ENCODE data around the gene NCKAP5. TPM values are rescaled to one million over a fixed set of nuclear protein-coding genes. Genes with fewer than 3 reads are reported as not detected.
"Not testable (repeated sequence)": the region's sequence is repeated elsewhere in the genome, so short reads cannot be mapped to it uniquely, and the experiment has no call there.

NCKAP5 gene
- total RNA-seq, 1 donor from 2014 or later, result 33.3 TPM

- no peak for DNase-seq
These were observed 46.1 kb downstream of the NCKAP5 start for GRCh38 chr2:133522204-133522603.

- no peak for DNase-seq
These were observed 47.0 kb downstream of the NCKAP5 start for GRCh38 chr2:133521146-133521745.

GRCh38 chr2:133519677-133520076 is 48.6 kb downstream of the NCKAP5 start:
- DNase-seq, result not testable (repeated sequence)

DNA sequence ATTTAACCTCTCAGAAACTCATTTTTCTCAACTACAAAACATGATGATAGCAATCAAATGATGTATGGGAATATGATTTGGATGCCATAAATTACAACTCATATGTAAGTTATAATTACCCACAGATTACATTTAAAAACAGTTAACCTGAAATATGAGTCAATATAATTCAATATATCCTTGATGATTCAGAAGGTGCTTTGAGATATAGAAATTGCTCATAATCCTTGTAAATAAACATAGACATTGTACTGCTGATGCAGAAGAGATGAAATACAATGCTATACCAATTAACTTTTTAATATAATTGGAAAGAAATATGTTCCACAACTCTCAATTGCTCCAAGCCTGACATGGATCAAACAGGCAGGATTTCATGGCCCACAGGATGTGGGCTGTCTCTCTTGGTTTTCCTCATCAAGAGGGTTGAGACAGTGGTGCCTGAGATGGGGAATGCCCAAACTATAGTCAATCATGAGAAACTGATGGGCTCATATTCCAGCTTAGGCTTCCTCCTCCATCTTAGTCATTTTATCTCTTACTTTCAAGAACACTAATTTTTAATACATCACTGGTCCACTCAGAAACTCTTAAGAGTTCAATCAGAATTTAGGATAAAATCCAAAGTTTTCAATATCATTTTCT is 49.4 kb downstream of the NCKAP5 start:
- DNase-seq, result no peak

- peak; percentile 65 for DNase-seq
These were observed 50.4 kb downstream of the NCKAP5 start for GRCh38 chr2:133517876-133518275.

DNA sequence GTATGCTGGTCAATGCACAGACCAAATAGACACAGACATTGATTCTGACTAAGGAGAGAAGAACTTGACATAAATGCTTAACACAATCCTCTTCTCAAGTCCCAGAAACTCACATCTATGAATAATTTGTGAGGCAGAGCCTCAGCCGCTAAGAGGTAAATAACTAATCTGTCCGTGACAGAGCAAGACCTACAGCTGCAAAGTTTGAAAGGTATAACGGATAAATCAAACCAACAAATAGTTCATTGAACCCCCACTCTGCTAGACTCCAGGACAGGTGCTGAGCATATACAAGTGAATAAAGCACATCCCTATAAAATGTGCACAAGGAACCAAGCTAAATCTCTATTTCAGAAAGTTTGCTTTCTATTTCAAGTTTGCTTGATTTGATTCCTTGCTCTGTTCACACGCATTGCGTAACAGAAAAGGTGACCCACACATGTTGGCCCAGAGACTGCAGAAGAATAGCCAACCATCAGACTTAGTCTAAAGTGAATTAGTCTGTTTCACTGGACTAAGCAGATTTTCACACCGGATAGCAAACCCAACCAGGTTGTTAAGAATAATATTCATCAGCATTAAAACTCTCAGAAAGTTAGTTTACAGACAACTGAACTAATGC is 51.7 kb downstream of the NCKAP5 start:
- DNase-seq, result no peak

DNA sequence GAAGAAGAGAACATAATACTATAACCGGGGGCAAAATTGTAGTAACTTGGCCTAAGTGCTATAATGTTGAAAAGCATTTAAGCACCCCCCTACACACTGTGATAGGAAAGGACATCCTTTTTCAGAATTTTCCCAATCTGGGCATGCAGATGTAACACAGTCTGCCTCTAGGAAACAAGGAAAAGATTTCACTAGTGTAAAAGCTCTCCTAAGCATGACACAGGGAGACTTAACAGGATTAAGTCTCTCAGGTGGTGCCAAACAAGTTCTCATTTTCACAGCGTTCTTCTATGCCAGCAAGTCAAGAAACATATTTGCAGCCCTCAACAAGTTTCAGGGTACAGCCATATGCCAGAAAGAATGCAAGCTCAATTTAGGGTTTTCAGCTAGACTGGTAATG is 53.0 kb downstream of the NCKAP5 start:
- no peak for DNase-seq

DNA sequence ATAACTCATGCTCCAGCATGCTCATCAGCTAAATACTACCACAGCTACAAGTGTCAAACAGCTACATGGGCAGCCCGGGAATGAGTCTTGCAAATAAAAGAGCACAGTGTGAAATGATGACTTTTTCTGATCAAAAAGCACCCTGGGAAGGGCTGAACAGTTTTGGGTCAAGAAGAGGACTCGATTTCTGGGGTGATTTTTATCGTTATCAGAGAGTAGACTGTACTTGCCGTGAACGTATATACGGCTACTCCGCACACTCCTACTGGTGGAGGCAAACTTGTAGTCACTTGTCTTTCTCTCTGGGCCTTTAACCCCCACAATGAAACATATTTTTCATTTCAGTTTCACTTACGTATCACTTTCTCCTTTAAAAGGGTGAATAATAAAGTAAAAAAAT is 54.4 kb downstream of the NCKAP5 start:
- DNase-seq, result no peak

DNA sequence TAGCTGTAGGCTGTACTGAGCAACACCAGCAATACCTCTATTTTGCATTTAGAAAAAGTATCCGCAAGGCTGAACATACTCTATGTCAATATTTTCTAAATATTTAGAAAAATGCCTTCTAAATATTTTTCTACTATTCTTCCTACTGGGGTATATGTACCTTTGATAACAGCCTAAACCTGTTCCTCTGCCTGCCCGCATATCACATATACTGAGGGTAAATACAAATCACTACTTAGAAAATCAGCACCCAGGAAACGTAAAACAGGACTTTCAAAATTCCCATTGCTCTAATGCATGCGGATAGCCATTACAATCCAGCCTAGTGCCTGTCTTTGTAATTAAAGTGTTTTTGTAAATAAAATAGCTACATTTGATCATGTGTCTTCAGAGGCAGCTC is 56.1 kb downstream of the NCKAP5 start:
- DNase-seq, result no peak

DNA sequence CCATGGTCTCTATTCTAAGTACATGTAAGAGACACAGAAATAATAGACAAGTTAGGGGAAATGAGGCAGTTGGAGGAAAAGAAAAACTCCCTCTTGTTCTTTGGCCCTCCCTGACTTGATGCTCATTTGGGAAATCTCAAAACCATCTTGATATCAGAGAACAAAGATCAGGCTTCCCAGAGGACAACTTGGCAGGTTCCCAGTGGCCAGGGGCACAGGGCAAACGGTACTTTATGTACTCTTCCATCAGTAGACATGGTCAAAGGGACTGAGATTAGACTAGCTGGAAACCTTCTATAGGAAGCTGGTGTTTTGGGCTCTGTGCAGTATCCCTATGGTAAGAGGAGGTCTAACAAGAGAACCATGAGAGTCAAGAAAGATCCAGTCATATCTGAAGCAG is 56.6 kb downstream of the NCKAP5 start:
- no peak for DNase-seq

DNA sequence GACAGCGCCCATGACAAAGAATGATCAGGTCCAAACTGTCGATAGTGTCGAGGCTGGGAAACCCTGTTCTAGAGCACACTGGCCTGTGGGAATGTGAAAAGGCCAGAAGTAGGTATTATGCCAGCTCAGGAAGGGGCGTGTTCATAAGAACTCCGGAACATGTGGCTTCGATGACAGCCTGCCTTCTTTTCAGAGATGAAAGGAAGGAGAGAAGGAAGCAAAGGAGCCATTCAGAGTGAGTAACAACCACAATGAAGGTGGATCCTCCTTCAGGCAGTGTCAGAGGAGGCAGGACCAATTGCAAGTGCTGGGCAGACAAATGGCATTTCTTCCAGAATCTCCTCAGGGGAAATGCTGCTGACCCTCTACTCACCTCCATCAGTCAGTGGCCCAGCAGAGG is 58.5 kb downstream of the NCKAP5 start:
- DNase-seq, result no peak

- DNase-seq, result no peak
These were observed 59.6 kb downstream of the NCKAP5 start for GRCh38 chr2:133508546-133509165.

- no peak for DNase-seq
These were observed 61.3 kb downstream of the NCKAP5 start for GRCh38 chr2:133506996-133507395.

GRCh38 chr2:133504566-133505505 is 63.4 kb downstream of the NCKAP5 start:
- no peak for DNase-seq

- peak; percentile 12 for DNase-seq
These were observed 64.3 kb downstream of the NCKAP5 start for GRCh38 chr2:133503927-133504326.

DNA sequence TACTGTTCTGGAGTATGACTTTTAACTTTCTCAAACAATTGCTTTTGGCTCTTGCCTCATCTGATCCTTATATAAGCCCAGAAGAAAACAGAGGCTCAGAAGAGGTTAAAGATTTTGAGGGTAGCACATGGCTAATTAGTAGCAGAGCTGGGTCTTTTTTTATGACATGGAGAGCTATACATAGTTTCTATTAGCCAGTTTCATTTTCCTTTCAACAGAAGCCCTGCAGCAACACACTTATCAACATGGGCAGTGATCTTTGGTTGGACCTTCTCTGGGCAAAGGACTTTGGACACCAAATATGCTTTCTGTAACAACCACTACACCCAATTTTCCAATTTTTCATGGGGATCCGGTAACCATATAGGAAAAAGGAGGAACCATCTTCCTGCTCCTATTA is 64.9 kb downstream of the NCKAP5 start:
- DNase-seq, result peak; percentile 40

DNA sequence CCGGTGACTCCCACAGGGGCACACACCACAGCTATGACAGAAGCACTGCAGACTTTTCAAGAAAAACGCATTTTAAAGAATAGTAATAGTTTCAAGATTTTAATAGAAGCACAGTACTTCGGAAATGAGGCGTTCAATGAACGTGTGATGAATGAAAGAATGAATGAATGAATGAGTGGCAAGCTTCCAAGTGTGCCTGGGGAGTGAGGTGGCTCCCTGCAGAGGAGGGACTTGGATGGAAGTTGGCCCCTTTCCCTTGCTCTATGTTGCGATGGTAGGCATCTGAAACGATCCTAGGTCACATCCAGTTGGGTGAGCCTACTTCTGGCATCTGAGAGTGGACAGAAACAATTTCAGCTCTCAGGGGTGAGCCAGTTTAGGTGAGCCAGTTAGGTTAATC is 65.6 kb downstream of the NCKAP5 start:
- DNase-seq, result no peak

- no peak for DNase-seq
These were observed 67.3 kb downstream of the NCKAP5 start for GRCh38 chr2:133500917-133501316.

GRCh38 chr2:133498662-133499585 is 69.3 kb downstream of the NCKAP5 start:
- no peak for DNase-seq

DNA sequence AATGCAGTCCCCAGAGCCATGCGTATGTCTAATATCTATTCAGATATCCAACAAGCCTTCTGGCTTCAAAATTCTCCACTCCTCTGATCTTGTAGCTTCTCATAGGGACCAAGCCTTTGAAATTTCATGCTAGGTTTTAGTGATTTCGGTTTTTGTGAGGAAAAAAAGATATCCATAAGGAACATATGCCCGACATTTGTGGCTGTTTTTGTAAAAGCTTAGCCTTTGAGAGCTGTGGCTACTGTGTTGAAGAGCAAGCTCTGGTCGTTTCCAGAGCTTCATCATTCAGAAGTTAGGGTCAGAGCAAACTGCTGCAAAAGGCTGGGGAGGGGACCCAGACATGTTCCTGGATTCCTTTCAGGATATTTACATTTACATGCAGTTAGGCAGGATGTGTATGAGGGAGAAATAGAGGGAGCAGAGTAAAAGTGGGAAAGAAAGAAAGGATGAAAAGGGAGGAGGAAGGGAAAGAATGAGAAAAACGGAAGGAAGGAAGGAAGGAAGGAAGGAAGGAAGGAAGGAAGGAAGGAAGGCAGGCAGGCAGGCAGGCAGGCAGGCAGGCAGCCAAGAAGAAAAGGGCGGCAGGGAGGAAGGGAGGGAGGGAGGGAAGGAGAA is 70.2 kb downstream of the NCKAP5 start:
- DNase-seq, result no peak

All from skin of body (tissue), 2 donors.